ENCODE results near the gene NPY5R.

Gene NPY5R

DNA sequence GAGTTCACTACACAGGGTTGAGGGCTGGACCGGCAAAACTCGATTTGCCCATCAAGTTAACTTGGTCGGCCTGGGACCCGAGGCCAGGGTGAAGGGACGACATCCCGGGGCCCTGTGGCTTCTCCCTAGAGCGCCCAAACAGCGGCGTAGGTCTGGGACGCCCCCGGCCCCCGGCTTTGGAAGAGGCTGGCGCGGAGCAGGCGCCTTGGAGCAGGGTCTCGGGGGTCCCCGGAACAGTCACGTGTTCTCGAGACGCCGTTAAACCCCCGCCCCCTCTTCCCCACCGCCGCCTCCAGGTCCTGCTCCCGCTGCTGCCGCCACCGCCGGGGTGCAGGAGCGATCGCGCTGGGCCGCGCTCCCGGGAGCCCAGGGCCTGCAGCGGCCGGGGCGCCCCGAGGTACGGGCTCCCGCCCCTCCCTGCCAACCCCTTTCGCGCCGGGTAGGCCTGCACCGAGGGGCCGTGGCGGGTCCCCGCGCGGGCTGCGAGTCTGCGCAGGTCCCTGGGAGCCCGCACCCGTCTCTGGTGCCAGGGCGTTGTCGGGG lies at the start of gene NPY5R:
Gene NPY5R, plus strand, starts transcription at position 289 of the 543 bp plus-strand sequence. CDS start 6,382 bp downstream, outside the sequence.
- DNase-seq (ENCODE audit: low read depth, low spot score) = no peak
- no peak within 1 kb of the TSS for H3K27ac ChIP-seq

GRCh38 chr4:163295138-163295537 lies 48.6 kb upstream of the NPY5R start:
- H3K27ac ChIP-seq = no peak overlapping the region
- no peak for DNase-seq (ENCODE audit: low read depth, low spot score)

- DNase-seq (ENCODE audit: low read depth, low spot score) = no peak
- no peak overlapping the region for H3K27ac ChIP-seq
These were observed 43.2 kb upstream of the NPY5R start for GRCh38 chr4:163300445-163300844.

DNA sequence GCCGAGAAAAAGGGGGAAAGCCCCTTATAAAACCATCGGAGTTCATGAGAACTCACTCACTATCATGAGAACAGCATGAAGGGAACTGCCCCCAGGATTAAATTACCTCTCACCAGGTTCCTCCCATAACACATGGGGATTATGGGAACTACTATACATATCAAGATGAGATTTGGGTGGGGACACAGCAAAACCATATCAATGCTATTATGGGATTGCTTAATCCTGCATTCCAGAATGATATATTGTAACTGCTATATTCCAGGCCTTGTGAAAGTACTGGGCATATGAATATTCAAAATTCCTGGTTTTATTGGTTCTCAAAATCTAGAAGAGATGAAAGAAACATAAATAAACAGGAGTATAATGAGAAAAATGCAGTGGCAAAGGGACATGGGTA lies 40.6 kb upstream of the NPY5R start:
- no peak overlapping the region for H3K27ac ChIP-seq
- no peak for DNase-seq (ENCODE audit: low read depth, low spot score)

GRCh38 chr4:163309466-163309865 lies 34.2 kb upstream of the NPY5R start:
- no peak overlapping the region for H3K27ac ChIP-seq
- DNase-seq (ENCODE audit: low read depth, low spot score) = no peak

DNA sequence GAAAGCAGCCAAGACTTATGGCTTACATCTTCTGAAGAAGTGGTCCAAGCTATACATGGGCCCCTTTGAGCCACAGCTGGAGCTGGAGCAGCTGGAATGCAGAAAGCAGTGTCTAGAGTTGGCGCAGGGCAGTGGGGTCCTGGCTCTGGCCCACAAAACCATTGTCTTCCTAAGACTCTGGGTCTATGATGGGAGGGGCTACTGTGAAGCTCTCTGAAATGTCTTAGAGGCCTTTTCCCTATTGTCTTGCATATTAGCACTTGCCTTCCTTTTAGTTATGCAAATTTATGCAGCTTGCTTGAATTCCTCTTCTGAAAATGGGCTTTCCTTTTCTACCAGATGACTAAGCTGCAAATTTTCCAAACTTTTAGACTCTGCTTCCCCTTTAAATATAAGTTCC lies 26.6 kb upstream of the NPY5R start:
- H3K27ac ChIP-seq = no peak overlapping the region
- no peak for DNase-seq (ENCODE audit: low read depth, low spot score)

DNA sequence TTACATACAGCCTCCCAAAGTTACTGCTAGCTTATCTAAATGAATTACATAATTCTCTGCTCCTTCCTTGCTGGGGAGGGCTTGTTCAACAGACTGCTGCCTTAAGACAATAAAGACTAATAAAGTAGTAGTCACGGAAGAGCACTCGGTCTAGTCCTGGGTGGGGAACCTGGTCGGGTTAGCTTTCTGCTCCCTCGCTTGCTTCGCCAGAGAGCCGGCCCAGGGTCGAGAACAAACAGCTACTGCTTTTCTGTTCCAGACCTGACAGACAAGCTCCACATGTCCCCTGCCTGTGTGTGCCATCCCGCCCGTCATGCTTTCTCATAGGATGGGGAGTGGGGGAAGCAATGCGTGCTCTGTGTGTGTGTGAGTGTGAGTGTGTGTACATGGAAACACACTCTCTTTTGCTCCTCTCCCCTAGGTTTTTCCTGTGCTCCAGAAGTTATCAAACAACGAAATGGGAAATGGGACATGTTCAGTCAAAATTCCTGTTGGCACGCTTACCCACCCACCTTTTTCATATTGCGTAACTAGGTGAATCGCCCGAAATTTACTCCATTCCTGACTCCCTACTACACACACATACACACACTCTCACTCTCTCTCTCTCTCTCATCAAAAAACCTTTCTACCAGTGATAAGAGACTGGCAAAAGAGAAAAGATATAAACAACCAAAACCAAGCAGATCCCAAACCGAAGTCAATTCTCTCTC lies 12.6 kb upstream of the NPY5R start:
- no peak overlapping the region for H3K27ac ChIP-seq
- DNase-seq (ENCODE audit: low read depth, low spot score) = no peak

GRCh38 chr4:163331629-163332376 lies 11.9 kb upstream of the NPY5R start:
- H3K27ac ChIP-seq = no peak overlapping the region
- DNase-seq (ENCODE audit: low read depth, low spot score) = no peak

DNA sequence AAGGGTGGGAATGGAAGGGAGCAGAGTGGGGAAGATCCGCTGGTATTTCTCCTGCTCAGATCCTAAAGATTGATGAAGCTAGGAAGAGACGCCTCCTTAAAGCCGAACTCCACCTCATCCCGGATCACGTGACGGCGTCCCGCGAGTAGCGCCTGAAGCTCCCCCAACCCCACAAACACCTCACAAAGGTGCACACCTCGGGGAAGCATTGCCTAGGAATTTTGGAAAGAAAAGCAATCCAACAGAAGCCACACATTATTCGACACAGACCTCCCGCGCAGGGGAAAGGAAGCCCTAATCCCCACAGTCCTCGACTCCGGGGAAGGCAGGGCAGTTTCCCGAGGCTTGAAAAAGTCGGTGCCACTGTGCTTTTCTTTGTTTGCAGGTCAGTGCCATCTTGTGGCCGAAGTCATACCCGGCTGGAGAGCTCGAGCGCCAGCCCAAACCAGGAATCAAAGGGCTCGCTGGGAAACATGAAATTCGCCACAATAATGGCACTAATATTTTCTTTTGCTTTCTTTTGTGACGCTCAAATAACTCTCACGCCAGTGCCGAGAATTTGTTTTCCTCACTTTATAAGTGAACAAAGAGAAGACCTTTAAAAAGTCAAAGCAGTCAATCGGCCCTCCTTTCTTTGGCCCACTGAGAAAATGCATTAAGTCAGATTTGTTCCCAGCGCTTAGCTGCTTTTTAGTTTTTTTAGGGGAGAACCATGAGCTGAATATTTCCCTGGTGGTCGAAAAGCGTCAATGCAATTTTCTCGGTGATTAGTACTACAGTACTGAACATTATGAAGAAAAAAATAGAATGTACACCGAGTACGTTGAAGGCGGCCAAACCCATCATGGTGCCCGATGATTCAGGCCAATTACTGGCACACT lies 10.9 kb upstream of the NPY5R start, which contains the start of gene NPY1R:
Gene NPY1R, minus strand, starts transcription at position 71 of the 881 bp plus-strand sequence. CDS start 6,042 bp downstream, outside the sequence.
- DNase-seq (ENCODE audit: low read depth, low spot score) = peak; percentile 14
- H3K27ac ChIP-seq = no peak within 1 kb of the TSS

GRCh38 chr4:163335384-163335783 lies 8.3 kb upstream of the NPY5R start:
- DNase-seq (ENCODE audit: low read depth, low spot score) = no peak
- H3K27ac ChIP-seq = no peak overlapping the region

GRCh38 chr4:163344147-163345125 lies 744 bp downstream of the NPY5R start:
- no peak for DNase-seq (ENCODE audit: low read depth, low spot score)
- H3K27ac ChIP-seq = no peak overlapping the region

- no peak for DNase-seq (ENCODE audit: low read depth, low spot score)
These were observed 7.0 kb downstream of the NPY5R start for GRCh38 chr4:163350672-163351071.

GRCh38 chr4:163353054-163353453 lies 9.4 kb downstream of the NPY5R start:
- no peak overlapping the region for H3K27ac ChIP-seq
- DNase-seq (ENCODE audit: low read depth, low spot score) = no peak

More at GRCh38 chr4:163350672-163351071, 7.0 kb downstream of the NPY5R start:
- no peak overlapping the region for H3K27ac ChIP-seq

DNA sequence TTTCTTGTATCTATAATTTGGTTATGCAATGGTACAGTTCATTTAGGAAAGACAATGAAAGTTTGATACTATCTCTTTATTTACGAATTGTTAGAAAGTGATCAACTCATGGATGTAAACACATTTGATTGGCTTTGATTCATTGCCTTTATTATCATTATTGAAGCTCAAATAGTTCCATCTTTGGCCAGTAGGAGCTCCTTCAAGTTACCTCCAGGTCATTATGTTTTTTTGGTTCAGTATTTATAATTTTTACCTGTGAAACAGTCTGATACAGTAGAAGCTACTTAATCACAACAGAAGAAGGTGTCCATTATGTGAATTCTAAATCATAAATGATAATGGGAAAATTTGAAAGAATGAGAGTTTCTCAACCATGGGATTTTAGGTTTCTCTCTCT lies 12.4 kb downstream of the NPY5R start:
- H3K27ac ChIP-seq = no peak overlapping the region
- DNase-seq (ENCODE audit: low read depth, low spot score) = no peak

- peak; percentile 64 for DNase-seq (ENCODE audit: low read depth, low spot score)
- H3K27ac ChIP-seq = no peak overlapping the region
These were observed 24.0 kb downstream of the NPY5R start for GRCh38 chr4:163367651-163368050.

- DNase-seq (ENCODE audit: low read depth, low spot score) = no peak
- H3K27ac ChIP-seq = no peak overlapping the region
These were observed 28.3 kb downstream of the NPY5R start for GRCh38 chr4:163372029-163372428.

DNA sequence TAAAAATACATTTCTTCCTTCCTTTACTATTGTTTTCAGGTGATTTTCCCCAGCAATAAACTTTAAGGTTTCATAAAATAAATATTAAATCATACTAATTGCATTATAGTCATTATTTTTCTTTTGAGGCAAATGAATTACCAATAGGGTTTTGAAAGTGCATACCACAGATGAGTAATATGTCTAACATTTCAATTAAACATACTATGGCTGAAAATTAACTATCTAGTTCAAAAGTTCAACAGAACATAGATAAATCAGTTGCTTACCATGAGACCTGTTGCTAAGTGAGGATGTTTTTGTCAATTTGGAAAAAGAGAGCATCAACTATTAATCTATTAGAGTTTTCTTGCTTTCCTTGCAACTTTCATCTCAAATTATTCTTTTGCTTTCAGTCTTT lies 35.0 kb downstream of the NPY5R start:
- DNase-seq (ENCODE audit: low read depth, low spot score) = no peak
- H3K27ac ChIP-seq = no peak overlapping the region

GRCh38 chr4:163380703-163381102 lies 37.0 kb downstream of the NPY5R start:
- no peak for DNase-seq (ENCODE audit: low read depth, low spot score)

DNA sequence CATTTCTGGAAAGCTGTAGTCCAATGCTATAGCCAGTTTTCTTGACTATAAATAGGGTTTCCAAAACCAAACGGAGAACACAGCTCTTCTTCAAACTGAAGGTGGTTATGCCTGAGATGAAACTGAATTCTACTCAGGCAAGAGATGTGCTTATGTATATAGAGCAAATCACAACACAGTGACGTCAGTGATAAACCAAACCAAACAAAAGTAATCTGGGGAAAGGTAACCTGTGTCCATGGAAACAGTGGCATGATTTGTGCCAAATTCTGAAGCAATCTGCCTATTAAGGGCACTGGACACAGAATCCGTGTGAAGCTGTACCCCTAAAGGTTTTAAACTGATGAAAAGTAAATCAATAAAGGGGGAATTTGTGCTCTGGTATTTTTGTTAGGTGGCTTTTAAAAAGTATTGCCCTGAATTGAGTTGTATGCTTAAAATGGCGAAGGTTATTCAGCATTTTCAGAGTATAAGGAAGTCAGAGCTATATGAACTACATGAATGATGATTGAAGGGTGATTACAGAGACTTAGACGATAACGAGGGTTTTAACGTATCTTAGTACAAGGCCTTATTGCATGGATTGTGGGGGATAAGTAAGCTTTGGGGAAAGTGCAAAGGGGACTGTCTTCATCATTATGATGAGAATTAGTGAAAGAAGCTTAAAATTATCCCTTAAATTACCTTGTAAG lies 38.6 kb downstream of the NPY5R start:
- H3K27ac ChIP-seq = no peak overlapping the region
- DNase-seq (ENCODE audit: low read depth, low spot score) = no peak

More at GRCh38 chr4:163380703-163381102, 37.0 kb downstream of the NPY5R start:
- no peak overlapping the region for H3K27ac ChIP-seq

All from epithelial cell of prostate (primary cell).